ENCODE results near the gene SLC39A11.

SLC39A11 gene

GRCh38 chr17:73039282-73039681 lies 53.2 kb downstream of the SLC39A11 start:
- DNase-seq = no peak

- DNase-seq = no peak
Observed at GRCh38 chr17:73031472-73031871, 61.0 kb downstream of the SLC39A11 start.

GRCh38 chr17:73030995-73031394 lies 61.5 kb downstream of the SLC39A11 start:
- DNase-seq = no peak

GRCh38 chr17:73030501-73030921 lies 62.0 kb downstream of the SLC39A11 start:
- DNase-seq = no peak

- DNase-seq = no peak
Observed at GRCh38 chr17:73029991-73030390, 62.5 kb downstream of the SLC39A11 start.

GRCh38 chr17:73029021-73029420 lies 63.5 kb downstream of the SLC39A11 start:
- no peak for DNase-seq

- no peak for DNase-seq
Observed at GRCh38 chr17:73028299-73028755, 64.2 kb downstream of the SLC39A11 start.

- no peak for DNase-seq
Observed at GRCh38 chr17:73027130-73027741, 65.3 kb downstream of the SLC39A11 start.

GRCh38 chr17:73025041-73025560 lies 67.4 kb downstream of the SLC39A11 start:
- no peak for DNase-seq

GRCh38 chr17:73023759-73024158 lies 68.7 kb downstream of the SLC39A11 start:
- no peak for DNase-seq

- no peak for DNase-seq
Observed at GRCh38 chr17:73022694-73023093, 69.8 kb downstream of the SLC39A11 start.

GRCh38 chr17:73021771-73022170 lies 70.7 kb downstream of the SLC39A11 start:
- DNase-seq = no peak

GRCh38 chr17:73020110-73020509 lies 72.4 kb downstream of the SLC39A11 start:
- peak; percentile 54 for DNase-seq

GRCh38 chr17:73018599-73018998 lies 73.9 kb downstream of the SLC39A11 start:
- no peak for DNase-seq

- peak; percentile 91 for DNase-seq
Observed at GRCh38 chr17:73017658-73018057, 74.8 kb downstream of the SLC39A11 start.

GRCh38 chr17:73015722-73016276 lies 76.7 kb downstream of the SLC39A11 start:
- no peak for DNase-seq

GRCh38 chr17:73013816-73014663 lies 78.4 kb downstream of the SLC39A11 start:
- peak; percentile 79 for DNase-seq

- no peak for DNase-seq
Observed at GRCh38 chr17:73013301-73013700, 79.2 kb downstream of the SLC39A11 start.

GRCh38 chr17:73011016-73011486 lies 81.4 kb downstream of the SLC39A11 start:
- no peak for DNase-seq

GRCh38 chr17:73010414-73010813 lies 82.1 kb downstream of the SLC39A11 start:
- DNase-seq = no peak

- DNase-seq = no peak
Observed at GRCh38 chr17:73007407-73007806, 85.1 kb downstream of the SLC39A11 start.

GRCh38 chr17:73005360-73005759 lies 87.1 kb downstream of the SLC39A11 start:
- no peak for DNase-seq

- no peak for DNase-seq
Observed at GRCh38 chr17:73003487-73003886, 89.0 kb downstream of the SLC39A11 start.

GRCh38 chr17:73000832-73001231 lies 91.7 kb downstream of the SLC39A11 start:
- DNase-seq = no peak

All from EL (cell line).